ENCODE results near the gene TMEM132D. TPM values are rescaled to one million over a fixed set of nuclear protein-coding genes. Genes with fewer than 3 reads are reported as not detected.

TMEM132D gene
- total and polyA plus RNA-seq, 8 donors = 0.26 to 2.5 (median 0.88) TPM; not detected in 1

DNA sequence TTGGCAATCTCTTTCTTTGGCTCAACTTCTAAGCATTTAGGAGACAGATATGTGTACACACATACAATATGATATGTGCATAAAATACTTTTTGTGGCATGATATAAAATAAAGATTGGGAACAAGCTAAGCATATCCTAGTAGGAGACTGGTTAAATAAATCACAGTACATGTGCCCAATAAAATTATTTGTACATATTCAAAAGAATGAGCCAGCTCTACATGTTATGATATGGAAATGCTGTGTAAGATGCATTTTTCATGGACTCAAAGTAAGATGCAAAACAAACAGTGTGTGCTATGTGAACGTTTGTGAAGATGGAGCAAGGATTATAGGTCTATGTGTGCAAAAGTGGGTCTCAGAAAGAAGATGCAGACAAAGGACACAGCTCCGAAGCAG lies 311.4 kb downstream of the TMEM132D start:
- Histone ChIP-seq H3K27ac (no peak overlapping the region), H3K4me1 (no peaks in the 10 kb centered on the region), H3K4me3 (no peak overlapping the region), H3K36me3 (no peaks in the 10 kb centered on the region), H3K27me3 (no peaks in the 10 kb centered on the region), H3K9me3 (peaks cover 0 to 9% of the 10 kb centered on the region in 2 donors)
- TF ChIP-seq, protein P1, sequence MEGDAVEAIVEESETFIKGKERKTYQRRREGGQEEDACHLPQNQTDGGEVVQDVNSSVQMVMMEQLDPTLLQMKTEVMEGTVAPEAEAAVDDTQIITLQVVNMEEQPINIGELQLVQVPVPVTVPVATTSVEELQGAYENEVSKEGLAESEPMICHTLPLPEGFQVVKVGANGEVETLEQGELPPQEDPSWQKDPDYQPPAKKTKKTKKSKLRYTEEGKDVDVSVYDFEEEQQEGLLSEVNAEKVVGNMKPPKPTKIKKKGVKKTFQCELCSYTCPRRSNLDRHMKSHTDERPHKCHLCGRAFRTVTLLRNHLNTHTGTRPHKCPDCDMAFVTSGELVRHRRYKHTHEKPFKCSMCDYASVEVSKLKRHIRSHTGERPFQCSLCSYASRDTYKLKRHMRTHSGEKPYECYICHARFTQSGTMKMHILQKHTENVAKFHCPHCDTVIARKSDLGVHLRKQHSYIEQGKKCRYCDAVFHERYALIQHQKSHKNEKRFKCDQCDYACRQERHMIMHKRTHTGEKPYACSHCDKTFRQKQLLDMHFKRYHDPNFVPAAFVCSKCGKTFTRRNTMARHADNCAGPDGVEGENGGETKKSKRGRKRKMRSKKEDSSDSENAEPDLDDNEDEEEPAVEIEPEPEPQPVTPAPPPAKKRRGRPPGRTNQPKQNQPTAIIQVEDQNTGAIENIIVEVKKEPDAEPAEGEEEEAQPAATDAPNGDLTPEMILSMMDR (IDR thresholded peaks at IDR 0.05) = no peak
- DNase-seq (no peak), ATAC-seq (no peak)
- intact Hi-C loops (cut with DNase I) = no loop called here

- Histone ChIP-seq H3K9me3 (peaks cover 0 to 13% of the 10 kb centered on the region in 2 donors), H3K27me3 (no peaks in the 10 kb centered on the region), H3K27ac (no peak overlapping the region), H3K36me3 (no peaks in the 10 kb centered on the region), H3K4me1 (no peaks in the 10 kb centered on the region), H3K4me3 (no peak overlapping the region)
- TF ChIP-seq, protein P1 (IDR thresholded peaks at IDR 0.05) = no peak
- intact Hi-C loops (cut with DNase I) = no loop called here
- ATAC-seq (no peak), DNase-seq (no peak)
These were observed 314.3 kb downstream of the TMEM132D start for GRCh38 chr12:129589503-129589902.

DNA sequence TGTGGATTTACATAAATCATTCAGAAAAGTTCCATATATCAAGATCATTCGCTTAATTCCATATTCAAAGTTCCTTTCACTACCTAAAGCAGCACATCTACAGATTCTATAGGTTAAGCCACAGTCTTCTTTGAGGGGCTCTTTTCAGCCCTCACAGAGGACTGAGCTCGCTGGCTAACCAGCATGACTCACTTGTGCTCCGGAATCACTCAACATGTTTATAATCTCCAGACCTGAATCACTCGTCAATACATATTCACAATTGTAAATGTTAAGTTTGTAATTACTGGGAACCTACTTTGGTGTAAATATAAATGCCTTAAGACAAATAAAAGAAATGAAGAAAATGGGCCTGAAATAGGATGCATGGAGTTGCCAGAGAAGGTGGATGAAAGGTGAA lies 315.7 kb downstream of the TMEM132D start:
- intact Hi-C loops (cut with DNase I) = no loop called here
- Histone ChIP-seq H3K4me3 (no peak overlapping the region), H3K4me1 (no peaks in the 10 kb centered on the region), H3K9me3 (peaks cover 0 to 13% of the 10 kb centered on the region in 2 donors), H3K27me3 (no peaks in the 10 kb centered on the region), H3K27ac (no peak overlapping the region), H3K36me3 (no peaks in the 10 kb centered on the region)
- TF ChIP-seq, protein P1 (IDR thresholded peaks at IDR 0.05) = no peak
- DNase-seq = no peak
- ATAC-seq = no peak

DNA sequence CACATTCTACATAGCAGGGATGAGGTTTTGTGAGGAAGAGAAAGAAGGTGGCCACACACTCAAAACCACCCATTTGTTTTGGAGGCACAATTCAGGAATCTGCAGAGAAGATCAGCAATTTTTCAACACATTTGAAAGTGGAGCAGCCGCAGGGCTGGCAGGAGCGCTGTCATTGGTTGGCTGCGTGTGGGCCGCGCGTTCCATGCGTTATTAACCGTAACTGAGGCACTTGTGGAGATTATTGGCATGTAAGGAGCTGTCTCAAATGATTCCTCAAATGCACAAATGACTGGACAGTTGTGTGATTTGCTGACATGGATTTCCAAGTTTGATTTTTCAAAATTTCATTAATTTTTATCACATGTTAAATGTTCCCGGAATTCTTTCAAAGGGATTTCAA lies 318.5 kb downstream of the TMEM132D start:
- DNase-seq (no peak), ATAC-seq (no peak)
- no peaks in the 10 kb centered on the region for H3K36me3 ChIP-seq
- intact Hi-C loops (cut with DNase I) = no loop called here
- H3K27me3 ChIP-seq = no peaks in the 10 kb centered on the region
- TF ChIP-seq, protein P1 (IDR thresholded peaks at IDR 0.05) = no peak
- H3K4me3 ChIP-seq = no peak overlapping the region
- peaks cover 0 to 16% of the 10 kb centered on the region in 2 donors for H3K9me3 ChIP-seq
- no peaks in the 10 kb centered on the region for H3K4me1 ChIP-seq
- H3K27ac ChIP-seq = no peak overlapping the region

- H3K27me3 ChIP-seq = no peaks in the 10 kb centered on the region
- no peak for DNase-seq
- no peak for ATAC-seq
- H3K36me3 ChIP-seq = no peaks in the 10 kb centered on the region
- no peak overlapping the region for H3K27ac ChIP-seq
- H3K4me3 ChIP-seq = no peak overlapping the region
- TF ChIP-seq, protein P1 (IDR thresholded peaks at IDR 0.05) = no peak
- intact Hi-C loops (cut with DNase I) = no loop called here
- H3K9me3 ChIP-seq = peaks cover 0 to 3% of the 10 kb centered on the region in 2 donors
- no peaks in the 10 kb centered on the region for H3K4me1 ChIP-seq
These were observed 323.9 kb downstream of the TMEM132D start for GRCh38 chr12:129579879-129580278.
